LNCaP clone FGC (cell line): ENCODE data around the gene CLHC1.
"Not testable (repeated sequence)": the region's sequence is repeated elsewhere in the genome, so short reads cannot be mapped to it uniquely, and the experiment has no call there.

Experiments
- DNase-seq: peaks from one replicate; pipeline ENCODE4 v3.0.0-alpha.2; 2011; ENCODE audit warnings: low read depth
- H3K4me3 ChIP-seq: 2 replicates; pipeline ENCODE4 v1.5.1; 2011; ENCODE audit warnings: mild to moderate bottlenecking, low read depth, low read length, control low read depth
- CTCF ChIP-seq: IDR thresholded peaks from 2 replicates; pipeline ENCODE4 v1.5.1; 2012; ENCODE audit warnings: mild to moderate bottlenecking; ENCODE audit not compliant: control insufficient read depth, insufficient read depth; ENCODE audit errors: extremely low read depth

The CLHC1 gene

GRCh38 chr2:55137024-55137958, 94.8 kb downstream of the CLHC1 start:
- no peak overlapping the region for H3K4me3 ChIP-seq
- no peak for DNase-seq
- TF ChIP-seq CTCF, result no peak

GRCh38 chr2:55136138-55136541, 96.0 kb downstream of the CLHC1 start:
- no peak overlapping the region for H3K4me3 ChIP-seq
- no peak for TF ChIP-seq CTCF
- no peak for DNase-seq

DNA sequence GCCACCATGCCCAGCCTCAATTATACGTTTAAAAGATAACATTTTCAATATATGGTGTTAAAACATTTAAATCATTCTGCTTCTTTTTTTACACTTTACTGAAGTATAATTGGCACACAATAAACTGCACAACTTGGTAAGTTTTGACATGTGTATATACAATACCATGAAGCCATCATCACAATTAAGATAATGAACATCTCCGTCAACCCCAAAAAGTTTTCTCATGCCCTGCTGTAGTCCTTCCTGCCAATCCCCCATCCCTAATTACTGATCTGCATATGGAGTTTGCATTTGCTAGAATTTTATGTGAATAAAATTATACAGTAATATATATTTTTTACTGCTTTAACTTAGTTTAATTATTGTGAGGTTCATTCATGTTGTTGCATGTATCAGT, 96.6 kb downstream of the CLHC1 start:
- H3K4me3 ChIP-seq, result no peak overlapping the region
- no peak for DNase-seq
- no peak for TF ChIP-seq CTCF

DNA sequence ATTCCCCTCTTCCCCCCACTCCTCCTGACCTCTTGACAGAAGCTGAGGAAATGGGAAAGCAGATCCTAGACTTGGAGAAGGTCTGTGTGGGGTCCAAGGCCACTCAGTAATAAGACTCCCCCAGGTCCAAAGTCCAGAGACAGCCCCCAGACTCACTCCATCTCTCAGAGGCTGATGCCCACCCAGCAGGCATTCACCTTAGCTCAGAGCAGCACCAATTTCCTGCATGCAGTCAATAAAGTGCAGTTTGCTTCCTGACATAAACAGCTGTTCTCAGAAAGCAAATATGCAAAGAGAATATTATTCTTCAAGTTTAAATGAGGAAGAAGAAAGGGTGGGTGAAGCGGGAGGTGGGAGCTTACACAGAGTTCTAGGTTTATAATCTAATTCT, 97.8 kb downstream of the CLHC1 start:
- TF ChIP-seq CTCF, result no peak
- H3K4me3 ChIP-seq, result no peak overlapping the region
- no peak for DNase-seq

- no peak overlapping the region for H3K4me3 ChIP-seq
- no peak for DNase-seq
- no peak for TF ChIP-seq CTCF
These were observed 98.4 kb downstream of the CLHC1 start for GRCh38 chr2:55133467-55134315.

- DNase-seq, result no peak
- TF ChIP-seq CTCF, result no peak
- H3K4me3 ChIP-seq, result no peak overlapping the region
These were observed 101.2 kb downstream of the CLHC1 start for GRCh38 chr2:55130849-55131248.

- DNase-seq, H3K4me3 ChIP-seq: not testable (repeated sequence)
These were observed 105.5 kb downstream of the CLHC1 start for GRCh38 chr2:55126643-55127042.
